NCI-H524 (cell line): Measurements from ENCODE around the gene URAD.

Experiments
- DNase-seq, 2 experiments: peaks; one replicate each; lab custom pipeline; 2025; lab: John Stamatoyannopoulos, UW

The URAD gene

DNA sequence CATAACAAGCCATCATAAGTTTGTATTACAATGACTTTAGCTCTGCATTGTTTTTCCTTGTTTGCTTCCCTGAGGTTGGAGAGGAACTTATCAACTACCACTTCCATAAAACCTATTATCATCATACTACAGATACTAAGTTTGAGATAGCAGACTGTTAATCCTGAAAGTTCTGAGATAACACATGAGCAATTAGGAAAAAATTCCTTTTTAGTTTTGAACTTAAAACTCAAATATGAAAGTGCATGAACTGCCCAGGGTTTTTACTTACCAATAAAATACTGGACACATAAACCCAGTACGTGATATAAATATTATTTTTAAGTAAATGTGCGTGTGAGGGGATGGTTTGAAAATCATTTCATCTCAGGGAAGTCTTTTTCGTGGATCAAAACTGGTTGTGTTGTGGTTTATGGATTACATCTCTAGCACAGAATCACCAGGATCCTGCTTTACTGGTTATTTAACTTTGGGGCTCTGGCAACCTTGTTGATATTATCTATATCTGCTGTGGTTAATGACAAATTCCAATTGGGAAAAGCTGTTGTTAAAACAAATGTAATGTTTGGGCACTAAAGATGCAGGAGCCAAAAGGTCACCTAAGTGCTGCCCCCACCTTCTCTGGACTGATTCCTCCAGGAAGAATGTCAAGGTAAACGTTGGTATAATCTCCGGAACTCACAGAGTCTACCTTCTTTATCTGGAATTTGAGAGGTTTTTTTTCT is 31.8 kb downstream of the URAD start:
- no peak for DNase-seq

DNA sequence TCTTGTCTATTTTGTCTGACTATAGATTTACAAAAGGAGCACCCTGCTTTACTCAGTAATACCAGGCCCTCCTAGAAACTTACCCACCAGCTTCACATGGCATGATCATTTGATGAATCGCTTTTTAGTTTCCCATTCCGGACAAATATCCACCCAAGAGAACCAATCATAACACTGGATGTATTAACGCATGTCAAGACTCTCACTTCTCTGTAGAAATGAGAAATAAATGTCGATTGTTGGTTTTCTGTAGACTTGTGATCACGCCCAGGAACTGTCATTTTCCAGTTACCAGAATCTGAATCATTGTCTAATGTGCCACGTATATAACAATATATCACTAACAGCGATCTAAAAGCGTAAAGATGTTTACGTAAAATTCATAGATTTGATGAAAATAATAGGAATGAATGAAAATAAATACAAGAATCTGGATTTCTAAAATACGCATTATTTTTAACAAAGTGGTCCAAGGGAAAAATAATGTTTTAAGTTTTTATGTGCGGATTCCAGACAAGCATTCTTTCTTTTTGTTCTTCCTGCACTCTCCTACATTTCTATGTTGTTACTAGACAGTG is 33.4 kb downstream of the URAD start:
- no peak for DNase-seq

DNA sequence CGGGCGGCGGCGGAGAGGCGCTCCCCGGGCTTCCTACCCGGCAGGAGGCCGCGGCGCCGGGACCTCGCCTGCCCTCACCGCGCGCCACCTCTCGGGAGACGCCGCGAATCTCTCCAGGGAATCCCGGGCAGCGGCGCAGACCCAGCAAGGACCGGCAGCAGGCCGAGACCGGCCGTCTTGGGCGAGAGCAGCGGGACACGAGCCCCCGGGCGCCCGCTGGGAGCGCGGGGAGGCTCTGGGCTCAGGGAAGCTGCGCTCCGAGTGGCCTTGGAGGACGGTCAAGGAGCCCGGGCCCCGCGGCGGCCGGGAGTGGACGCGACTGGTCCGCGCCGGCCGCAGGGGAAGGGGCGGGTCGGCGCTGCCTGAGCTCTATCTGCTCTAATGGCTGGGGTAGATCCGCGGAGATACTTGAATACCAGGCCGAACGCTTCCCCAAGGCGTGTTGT is 34.1 kb downstream of the URAD start:
- DNase-seq, result peak; percentile 58 to 70

DNA sequence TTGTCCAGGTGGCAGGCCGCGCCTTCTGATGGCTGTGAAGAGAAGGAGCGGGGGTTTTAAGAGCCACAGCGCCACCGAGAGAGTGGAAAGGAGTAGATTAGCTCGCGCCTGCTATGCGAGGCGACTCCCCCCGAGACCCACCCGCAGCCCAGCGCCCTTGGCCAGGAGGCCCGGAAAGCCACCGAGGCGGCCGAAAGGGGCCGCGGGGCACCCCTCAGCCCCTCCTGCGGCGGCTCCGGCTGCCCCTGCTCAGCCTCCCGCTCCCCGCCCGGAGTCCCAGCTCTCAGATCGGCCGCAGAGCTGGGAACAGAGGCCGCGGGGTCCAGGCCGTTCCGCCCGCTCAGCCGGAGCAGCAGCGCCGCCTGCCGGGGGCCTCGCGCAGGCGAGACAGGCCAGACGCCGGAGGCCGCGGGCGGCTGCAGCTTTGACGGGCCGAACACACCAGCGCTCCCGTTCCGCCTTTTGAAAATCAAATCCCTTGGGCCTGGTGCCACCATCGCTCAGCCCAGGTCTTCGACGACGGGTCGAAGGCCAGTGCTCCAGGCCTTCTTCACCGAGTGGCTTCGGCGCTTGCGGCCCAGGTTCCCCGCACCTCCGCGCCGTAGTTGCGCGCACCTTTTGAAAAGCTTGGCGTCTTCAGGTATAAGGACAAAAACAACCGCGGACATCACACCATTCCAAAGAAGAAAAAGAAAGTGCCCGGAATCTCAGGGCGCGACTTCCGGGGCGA is 34.7 kb downstream of the URAD start:
- DNase-seq, result peak; percentile 73 to 87

DNA sequence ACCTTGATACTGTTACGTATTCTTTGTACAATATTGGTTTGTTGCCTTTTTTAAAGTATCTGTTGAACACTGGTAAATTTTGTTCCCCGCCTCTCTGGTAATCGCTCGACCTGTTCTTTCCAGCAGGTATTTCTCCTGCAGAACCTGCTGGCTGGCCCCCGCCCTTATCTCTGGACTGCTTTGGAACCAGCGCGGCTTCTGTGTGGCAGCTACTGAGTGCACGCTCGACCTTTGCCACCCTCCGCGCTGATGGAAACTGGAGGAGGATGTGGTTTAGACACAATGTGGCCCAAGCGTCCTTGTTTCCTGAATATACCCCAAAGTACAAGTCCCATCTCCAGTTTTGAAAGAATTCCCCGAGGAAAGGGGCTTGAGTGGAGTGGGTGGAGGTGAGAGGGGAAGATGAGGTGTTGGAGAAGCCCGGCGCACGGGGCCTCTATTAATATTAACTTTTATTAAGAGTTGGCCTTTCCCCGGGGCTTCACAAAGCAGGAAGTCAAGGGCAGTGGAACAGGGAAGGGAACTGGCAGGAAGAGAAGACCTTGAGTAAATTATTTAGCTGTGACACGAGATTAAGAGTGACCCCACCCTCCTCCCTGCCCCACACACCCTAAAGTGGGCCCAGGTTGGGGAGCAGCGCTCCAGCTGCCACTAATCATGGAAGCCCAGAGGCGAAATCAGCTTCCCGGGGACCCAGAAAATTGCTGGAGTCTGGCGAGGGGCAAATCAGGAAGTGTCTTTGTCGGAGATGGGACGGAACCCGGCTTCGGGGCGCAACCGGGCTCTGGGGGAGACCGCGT is 35.4 kb downstream of the URAD start:
- no peak for DNase-seq

DNA sequence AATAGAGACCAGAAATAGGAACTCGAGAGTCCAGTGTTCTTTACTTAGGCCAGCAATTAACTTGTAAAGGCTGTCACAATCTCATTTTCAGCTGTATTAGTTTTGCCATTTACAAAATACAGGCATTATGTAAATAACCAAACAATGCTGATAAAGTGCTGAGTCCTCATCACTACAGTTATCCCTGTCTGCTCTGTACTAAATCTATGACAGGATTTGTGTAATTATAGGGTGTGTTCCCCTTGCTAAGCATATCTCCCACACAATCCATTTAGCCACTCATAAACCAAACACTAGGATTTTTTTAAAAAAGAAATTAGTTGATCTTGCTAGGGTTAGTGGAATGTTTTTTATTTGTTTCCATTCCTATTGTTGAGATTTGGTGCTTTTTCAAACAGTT is 45.5 kb downstream of the URAD start:
- DNase-seq, result no peak

DNA sequence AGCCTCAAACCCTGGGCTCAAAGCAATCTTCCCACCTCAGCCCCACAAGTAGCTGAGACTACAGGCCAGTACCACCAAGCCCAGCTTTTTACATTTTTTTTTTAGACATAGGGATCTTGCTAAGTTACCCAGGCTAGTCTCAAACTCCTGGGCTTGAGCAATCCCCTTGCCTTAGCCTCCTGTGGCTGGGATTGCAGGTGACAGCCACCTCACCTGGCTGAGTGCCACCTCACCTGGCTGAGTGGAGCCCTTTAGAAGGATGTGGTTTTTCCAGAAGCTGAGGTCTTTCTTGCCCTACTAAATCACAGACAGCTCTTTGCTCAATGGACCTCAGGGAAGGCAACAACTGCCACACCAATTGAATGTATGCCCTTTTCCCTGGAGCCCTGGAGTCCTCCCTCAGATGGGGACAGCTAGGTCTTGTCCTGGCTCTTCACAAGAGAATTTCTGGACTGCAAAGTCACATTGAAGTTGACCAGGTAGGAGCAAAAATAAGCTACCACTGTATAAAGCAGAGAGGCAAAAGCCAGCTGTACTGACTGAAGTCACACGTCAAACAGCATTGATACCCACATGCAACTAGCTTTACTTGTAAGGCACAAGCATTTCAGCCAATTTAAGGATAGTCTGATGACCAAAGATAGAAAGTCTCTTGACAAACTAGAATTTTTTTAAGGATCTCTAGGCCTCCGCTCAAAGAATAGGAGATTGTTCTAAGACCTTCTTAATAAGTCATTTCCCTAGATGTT is 54.7 kb downstream of the URAD start:
- DNase-seq, result no peak

DNA sequence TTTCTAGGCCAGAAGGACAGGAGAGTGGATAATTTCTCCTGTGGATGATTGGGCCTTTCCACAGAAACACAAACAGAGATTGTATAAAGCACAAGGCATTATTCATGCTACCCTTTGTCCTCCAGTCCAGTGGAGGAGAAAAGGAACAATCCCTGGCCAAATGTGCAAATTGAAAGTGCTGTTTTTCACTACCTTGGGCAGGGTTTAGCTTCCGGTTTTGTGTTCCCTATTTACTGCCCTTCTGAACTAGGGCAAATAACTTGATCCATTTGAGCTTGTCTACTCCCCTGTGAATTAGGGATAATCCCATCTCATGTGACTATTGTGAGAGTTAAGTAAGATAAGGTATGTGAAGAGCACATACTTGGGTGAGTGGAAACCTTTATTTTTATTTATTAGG is 55.4 kb downstream of the URAD start:
- DNase-seq, result no peak

DNA sequence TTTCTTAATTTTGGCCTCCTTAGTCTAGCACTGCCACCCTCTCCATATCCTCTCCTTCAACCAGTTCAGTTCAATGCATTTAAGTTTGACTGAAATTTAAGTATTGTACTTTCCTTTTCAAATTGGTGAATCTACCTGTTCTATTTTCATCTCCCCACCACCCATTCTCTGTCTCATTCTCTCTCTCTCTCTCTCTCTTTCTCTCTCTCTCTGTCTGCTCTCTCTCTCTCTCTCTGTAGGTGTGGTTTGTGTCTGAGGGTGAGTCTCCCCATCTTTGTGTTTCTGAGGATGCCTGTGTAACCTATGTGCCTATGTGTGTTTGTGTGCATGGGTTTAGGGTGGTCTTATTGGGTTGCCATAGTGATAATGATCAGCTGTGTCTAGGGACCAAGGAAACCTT is 58.6 kb downstream of the URAD start:
- DNase-seq, result no peak

DNA sequence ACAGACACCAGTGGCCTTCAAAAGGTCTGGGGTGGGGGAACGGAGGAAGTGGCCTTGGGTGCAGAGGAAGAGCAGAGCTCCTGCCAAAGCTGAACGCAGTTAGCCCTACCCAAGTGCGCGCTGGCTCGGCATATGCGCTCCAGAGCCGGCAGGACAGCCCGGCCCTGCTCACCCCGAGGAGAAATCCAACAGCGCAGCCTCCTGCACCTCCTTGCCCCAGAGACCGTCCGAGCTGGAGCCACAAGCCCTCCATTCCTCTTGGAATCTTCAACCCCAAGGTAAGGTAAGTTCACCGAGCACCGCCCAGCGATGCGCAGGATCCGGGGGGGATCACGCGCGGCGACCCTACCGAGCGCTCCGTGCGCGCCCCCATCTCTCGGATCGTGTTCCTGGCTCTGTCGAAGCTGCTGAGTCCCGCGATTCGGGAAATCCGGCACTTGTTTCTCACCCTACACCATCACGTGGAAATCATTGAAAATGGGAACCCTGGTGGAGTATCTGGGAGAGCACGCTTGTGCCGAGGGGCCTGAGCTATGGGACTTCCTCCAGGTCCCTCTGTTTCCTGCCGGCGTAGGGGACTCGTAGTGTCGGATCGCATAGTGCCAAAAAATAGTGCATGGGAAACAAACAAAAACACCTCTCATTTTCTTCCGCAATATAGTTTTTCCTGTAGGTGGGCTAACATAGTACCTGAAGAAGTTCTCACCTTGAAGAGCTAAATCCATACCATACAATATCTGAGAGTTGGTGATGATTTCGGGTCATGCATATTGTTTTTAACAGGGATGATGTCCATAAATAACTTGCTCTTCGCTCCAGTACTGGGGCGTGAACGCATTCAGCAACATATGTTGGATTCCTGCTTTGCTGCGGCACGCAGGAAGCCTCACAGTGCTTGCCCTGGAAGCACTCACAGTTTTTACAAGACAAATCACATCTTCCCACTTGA is 59.4 kb downstream of the URAD start:
- no peak for DNase-seq

DNA sequence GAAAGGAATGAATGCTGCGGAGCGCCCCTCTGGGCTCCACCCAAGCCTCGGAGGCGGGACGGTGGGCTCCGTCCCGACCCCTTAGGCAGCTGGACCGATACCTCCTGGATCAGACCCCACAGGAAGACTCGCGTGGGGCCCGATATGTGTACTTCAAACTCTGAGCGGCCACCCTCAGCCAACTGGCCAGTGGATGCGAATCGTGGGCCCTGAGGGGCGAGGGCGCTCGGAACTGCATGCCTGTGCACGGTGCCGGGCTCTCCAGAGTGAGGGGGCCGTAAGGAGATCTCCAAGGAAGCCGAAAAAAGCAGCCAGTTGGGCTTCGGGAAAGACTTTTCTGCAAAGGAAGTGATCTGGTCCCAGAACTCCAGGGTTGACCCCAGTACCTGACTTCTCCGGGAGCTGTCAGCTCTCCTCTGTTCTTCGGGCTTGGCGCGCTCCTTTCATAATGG is 60.1 kb downstream of the URAD start:
- no peak for DNase-seq
